ENCODE data around the gene PSME3. TPM values are rescaled to one million over a fixed set of nuclear protein-coding genes. Genes with fewer than 3 reads are reported as not detected.
A peak's percentile ranks its signal among the peaks of the same experiment; 100 is the strongest.

PSME3 gene
- total and polyA plus RNA-seq, 2 of the 13 experiments (the other 11 are each of a cell fraction or from before 2014, with no cell fraction given): 66.3 to 135 TPM

DNA sequence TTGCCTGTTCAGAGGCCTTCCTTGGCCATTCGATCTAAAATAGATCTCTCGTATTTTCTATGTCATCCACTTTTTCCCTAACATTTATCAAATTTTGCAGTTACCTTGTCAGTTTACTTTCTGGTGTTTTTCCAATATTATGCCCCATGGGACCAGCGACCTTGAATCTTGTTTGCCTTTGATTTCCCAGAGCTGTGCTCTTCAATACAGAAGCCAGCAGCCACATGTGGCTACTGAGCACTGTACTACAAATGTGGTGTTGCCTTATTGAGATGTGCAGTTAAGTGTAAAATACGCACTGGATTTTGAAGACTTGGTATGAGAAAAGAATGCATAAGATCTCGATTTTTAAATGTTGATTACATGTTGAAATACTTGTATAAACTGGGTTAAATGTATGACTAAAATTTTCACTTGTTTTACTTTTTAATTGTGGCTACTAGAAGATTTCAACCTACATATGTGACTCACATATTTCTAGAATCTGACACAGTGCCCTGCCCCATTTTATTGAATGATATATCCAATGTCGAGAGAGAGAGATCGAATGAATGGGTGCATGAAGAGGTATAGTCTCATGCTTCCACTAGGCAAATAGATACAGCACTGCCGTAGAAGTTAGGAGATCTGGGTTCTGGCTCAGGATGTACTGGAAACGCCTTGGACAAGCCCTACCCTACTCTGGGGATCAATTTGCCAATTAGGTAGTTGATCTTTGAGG, 824 bp upstream of the PSME3 start (continued):
- peak; percentile 32 for TF ChIP-seq TBL1XR1 (IDR thresholded peaks at IDR 0.05; ENCODE audit: borderline replicate concordance, low read length, partially characterized antibody)
- TF ChIP-seq FOXA3 (CRISPR knock-in tag; IDR thresholded peaks at IDR 0.05): peak; percentile 75
- no peak for TF ChIP-seq ZNF382 (CRISPR knock-in tag; IDR thresholded peaks at IDR 0.05; ENCODE audit: borderline replicate concordance)
- TF ChIP-seq ARNT (IDR thresholded peaks at IDR 0.05): no peak
- no peak for TF ChIP-seq TFDP1 (CRISPR knock-in tag; IDR thresholded peaks at IDR 0.05; ENCODE audit: borderline replicate concordance)
- no peak for TF ChIP-seq ZNF205 (CRISPR knock-in tag; IDR thresholded peaks at IDR 0.05)
- TF ChIP-seq, protein P1, sequence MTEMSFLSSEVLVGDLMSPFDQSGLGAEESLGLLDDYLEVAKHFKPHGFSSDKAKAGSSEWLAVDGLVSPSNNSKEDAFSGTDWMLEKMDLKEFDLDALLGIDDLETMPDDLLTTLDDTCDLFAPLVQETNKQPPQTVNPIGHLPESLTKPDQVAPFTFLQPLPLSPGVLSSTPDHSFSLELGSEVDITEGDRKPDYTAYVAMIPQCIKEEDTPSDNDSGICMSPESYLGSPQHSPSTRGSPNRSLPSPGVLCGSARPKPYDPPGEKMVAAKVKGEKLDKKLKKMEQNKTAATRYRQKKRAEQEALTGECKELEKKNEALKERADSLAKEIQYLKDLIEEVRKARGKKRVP (CRISPR knock-in tag; IDR thresholded peaks at IDR 0.05): peak in 1 of 2 experiments; percentile 45; a peak in 1 of 4 replicates
- TF ChIP-seq MBD4 (IDR thresholded peaks at IDR 0.05; ENCODE audit: borderline replicate concordance, low read length): peak; percentile 90; the same call in 1 of the 2 replicates
- no peak for TF ChIP-seq ZNF709 (CRISPR knock-in tag; IDR thresholded peaks at IDR 0.05)
- peak; percentile 95; the same call in 1 of the 2 replicates for TF ChIP-seq ARID2 (CRISPR knock-in tag; IDR thresholded peaks at IDR 0.05; ENCODE audit: borderline replicate concordance)
- TF ChIP-seq SAP130 (CRISPR knock-in tag; IDR thresholded peaks at IDR 0.05; ENCODE audit: low read depth): peak; percentile 79
- no peak for TF ChIP-seq ZNF335 (CRISPR knock-in tag; IDR thresholded peaks at IDR 0.05)
- TF ChIP-seq ZNF12 (CRISPR knock-in tag; IDR thresholded peaks at IDR 0.05): 0 out of 2 replicates have a peak, but pooled peaks have one; percentile 29
- no peak for TF ChIP-seq CTCF (CRISPR knock-in tag; IDR thresholded peaks at IDR 0.05)
- TF ChIP-seq KDM6A (CRISPR knock-in tag; IDR thresholded peaks at IDR 0.05; ENCODE audit: low read depth): 0 out of 2 replicates have a peak, but pooled peaks have one; percentile 19
- no peak for TF ChIP-seq RFX1 (IDR thresholded peaks at IDR 0.05)
- peak; percentile 59 for TF ChIP-seq HNF4A (CRISPR knock-in tag; IDR thresholded peaks at IDR 0.05)
- TF ChIP-seq NR2F6 (IDR thresholded peaks at IDR 0.05): peak; percentile 25; the same call in 1 of the 2 replicates
- peak; percentile 52; the same call in 1 of the 2 replicates for TF ChIP-seq NR2F6 (CRISPR knock-in tag; IDR thresholded peaks at IDR 0.05)
- TF ChIP-seq, protein P2, sequence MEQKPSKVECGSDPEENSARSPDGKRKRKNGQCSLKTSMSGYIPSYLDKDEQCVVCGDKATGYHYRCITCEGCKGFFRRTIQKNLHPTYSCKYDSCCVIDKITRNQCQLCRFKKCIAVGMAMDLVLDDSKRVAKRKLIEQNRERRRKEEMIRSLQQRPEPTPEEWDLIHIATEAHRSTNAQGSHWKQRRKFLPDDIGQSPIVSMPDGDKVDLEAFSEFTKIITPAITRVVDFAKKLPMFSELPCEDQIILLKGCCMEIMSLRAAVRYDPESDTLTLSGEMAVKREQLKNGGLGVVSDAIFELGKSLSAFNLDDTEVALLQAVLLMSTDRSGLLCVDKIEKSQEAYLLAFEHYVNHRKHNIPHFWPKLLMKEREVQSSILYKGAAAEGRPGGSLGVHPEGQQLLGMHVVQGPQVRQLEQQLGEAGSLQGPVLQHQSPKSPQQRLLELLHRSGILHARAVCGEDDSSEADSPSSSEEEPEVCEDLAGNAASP (CRISPR knock-in tag; IDR thresholded peaks at IDR 0.05; ENCODE audit: borderline replicate concordance): peak; percentile 50; the same call in 1 of the 2 replicates
- TF ChIP-seq KAT2B (IDR thresholded peaks at IDR 0.05; ENCODE audit: borderline replicate concordance, low read depth, low read length): no peak
- peak; percentile 48 for TF ChIP-seq NCOA2 (CRISPR knock-in tag; IDR thresholded peaks at IDR 0.05)
- TF ChIP-seq ELF1 (CRISPR knock-in tag; IDR thresholded peaks at IDR 0.05): 0 out of 2 replicates have a peak, but pooled peaks have one; percentile 34
- peak in 1 of 2 experiments; percentile 38; a peak in 1 of 4 replicates for TF ChIP-seq POLR2A (IDR thresholded peaks at IDR 0.05; ENCODE audit: insufficient read depth in 1 of 2, low read depth in 2 of 2, low read length in 2 of 2)
- TF ChIP-seq SETDB1 (CRISPR knock-in tag; IDR thresholded peaks at IDR 0.05; ENCODE audit: borderline replicate concordance): no peak
- TF ChIP-seq, protein P3, sequence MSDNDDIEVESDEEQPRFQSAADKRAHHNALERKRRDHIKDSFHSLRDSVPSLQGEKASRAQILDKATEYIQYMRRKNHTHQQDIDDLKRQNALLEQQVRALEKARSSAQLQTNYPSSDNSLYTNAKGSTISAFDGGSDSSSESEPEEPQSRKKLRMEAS (IDR thresholded peaks at IDR 0.05): peak; percentile 76
- TF ChIP-seq MED1 (CRISPR knock-in tag; IDR thresholded peaks at IDR 0.05): peak; percentile 70
- TF ChIP-seq SALL1 (CRISPR knock-in tag; IDR thresholded peaks at IDR 0.05): no peak; the same call in 1 of the 2 replicates

All from HepG2 (cell line).